NCI-H1105 (cell line): Measurements from ENCODE around the gene FKBP15.
"Not testable (repeated sequence)": the region's sequence is repeated elsewhere in the genome, so short reads cannot be mapped to it uniquely, and the experiment has no call there.

Experiments used
- DNase-seq: peaks from one replicate; lab custom pipeline; 2025; lab: John Stamatoyannopoulos, UW

Gene FKBP15

GRCh38 chr9:113221003-113221799 lies at the start of gene FKBP15, which contains the start of gene SLC31A1:
FKBP15 (minus strand) TSS chr9:113221277; CDS start chr9:113221243, 34 bp downstream.
SLC31A1 (plus strand) TSS chr9:113221544; CDS start chr9:113256149, 34,605 bp downstream.
- DNase-seq, result peak; percentile 94

GRCh38 chr9:113269871-113270270 lies 48.8 kb upstream of the FKBP15 start:
- DNase-seq, result no peak

GRCh38 chr9:113269355-113269754 lies 48.3 kb upstream of the FKBP15 start:
- no peak for DNase-seq

GRCh38 chr9:113267911-113268566 lies 47.0 kb upstream of the FKBP15 start:
- DNase-seq, result no peak

- DNase-seq, result no peak
Measured at GRCh38 chr9:113266174-113266573, 45.1 kb upstream of the FKBP15 start.

GRCh38 chr9:113261917-113262671 lies 41.0 kb upstream of the FKBP15 start:
- DNase-seq, result no peak

- no peak for DNase-seq
Measured at GRCh38 chr9:113258282-113258681, 37.2 kb upstream of the FKBP15 start.

GRCh38 chr9:113257863-113258262 lies 36.8 kb upstream of the FKBP15 start:
- no peak for DNase-seq

- DNase-seq, result no peak
Measured at GRCh38 chr9:113255438-113255837, 34.4 kb upstream of the FKBP15 start.

GRCh38 chr9:113254991-113255390 lies 33.9 kb upstream of the FKBP15 start:
- DNase-seq, result no peak

GRCh38 chr9:113250807-113251206 lies 29.7 kb upstream of the FKBP15 start:
- DNase-seq, result no peak

GRCh38 chr9:113249661-113250060 lies 28.6 kb upstream of the FKBP15 start:
- not testable (repeated sequence) for DNase-seq

GRCh38 chr9:113247640-113248039 lies 26.6 kb upstream of the FKBP15 start:
- DNase-seq, result no peak

- no peak for DNase-seq
Measured at GRCh38 chr9:113246928-113247327, 25.9 kb upstream of the FKBP15 start.

GRCh38 chr9:113245894-113246293 lies 24.8 kb upstream of the FKBP15 start:
- DNase-seq, result no peak

- DNase-seq, result no peak
Measured at GRCh38 chr9:113244556-113244955, 23.5 kb upstream of the FKBP15 start.

GRCh38 chr9:113241161-113241560 lies 20.1 kb upstream of the FKBP15 start:
- DNase-seq, result no peak

- no peak for DNase-seq
Measured at GRCh38 chr9:113238859-113239232, 17.8 kb upstream of the FKBP15 start.

- no peak for DNase-seq
Measured at GRCh38 chr9:113238202-113238858, 17.3 kb upstream of the FKBP15 start.

- DNase-seq, result no peak
Measured at GRCh38 chr9:113237026-113237425, 15.9 kb upstream of the FKBP15 start.

GRCh38 chr9:113235701-113236255 lies 14.7 kb upstream of the FKBP15 start:
- not testable (repeated sequence) for DNase-seq

- no peak for DNase-seq
Measured at GRCh38 chr9:113231701-113232100, 10.6 kb upstream of the FKBP15 start.
